AG10803 (cell line): ENCODE results near the gene CERS6.

ENCODE experiments used
- DNase-seq: peaks from one replicate; pipeline ENCODE4 v3.0.0; 2010; ENCODE audit warnings: low read depth
- H3K4me3 ChIP-seq: 2 replicates; pipeline ENCODE4 v1.5.1; 2011; ENCODE audit warnings: mild to moderate bottlenecking, low read length, control low read depth
- CTCF ChIP-seq: conservative IDR thresholded peaks from 2 replicates; pipeline ENCODE4 v1.5.1; 2011; ENCODE audit warnings: mild to moderate bottlenecking, low read length, control low read depth, inconsistent platforms

Gene CERS6

GRCh38 chr2:168433527-168433926, 22.5 kb upstream of the CERS6 start:
- no peak overlapping the region for H3K4me3 ChIP-seq
- no peak for TF ChIP-seq CTCF
- no peak for DNase-seq

- no peak for TF ChIP-seq CTCF
- no peak for DNase-seq
- no peak overlapping the region for H3K4me3 ChIP-seq
These were observed 21.9 kb upstream of the CERS6 start for GRCh38 chr2:168434146-168434545.

- no peak for TF ChIP-seq CTCF
These were observed 19.2 kb upstream of the CERS6 start for GRCh38 chr2:168436840-168437239.

GRCh38 chr2:168438553-168438952, 17.5 kb upstream of the CERS6 start:
- no peak overlapping the region for H3K4me3 ChIP-seq
- DNase-seq = no peak
- TF ChIP-seq CTCF = no peak

More at GRCh38 chr2:168436840-168437239, 19.2 kb upstream of the CERS6 start:
- no peak for DNase-seq
- H3K4me3 ChIP-seq = no peak overlapping the region

GRCh38 chr2:168439536-168439935, 16.5 kb upstream of the CERS6 start:
- no peak for DNase-seq
- H3K4me3 ChIP-seq = no peak overlapping the region
- no peak for TF ChIP-seq CTCF

GRCh38 chr2:168441214-168441872, 14.7 kb upstream of the CERS6 start:
- H3K4me3 ChIP-seq = no peak overlapping the region
- DNase-seq = no peak
- TF ChIP-seq CTCF = no peak

- TF ChIP-seq CTCF = no peak
- no peak for DNase-seq
- H3K4me3 ChIP-seq = no peak overlapping the region
These were observed 12.3 kb upstream of the CERS6 start for GRCh38 chr2:168443818-168444217.
